GOT3 (cell line): ENCODE results near the gene SCNN1A.

Experiments used
- DNase-seq: peaks from one replicate; lab custom pipeline; 2025; ENCODE audit warnings: mixed read lengths; lab: John Stamatoyannopoulos, UW

The SCNN1A gene

DNA sequence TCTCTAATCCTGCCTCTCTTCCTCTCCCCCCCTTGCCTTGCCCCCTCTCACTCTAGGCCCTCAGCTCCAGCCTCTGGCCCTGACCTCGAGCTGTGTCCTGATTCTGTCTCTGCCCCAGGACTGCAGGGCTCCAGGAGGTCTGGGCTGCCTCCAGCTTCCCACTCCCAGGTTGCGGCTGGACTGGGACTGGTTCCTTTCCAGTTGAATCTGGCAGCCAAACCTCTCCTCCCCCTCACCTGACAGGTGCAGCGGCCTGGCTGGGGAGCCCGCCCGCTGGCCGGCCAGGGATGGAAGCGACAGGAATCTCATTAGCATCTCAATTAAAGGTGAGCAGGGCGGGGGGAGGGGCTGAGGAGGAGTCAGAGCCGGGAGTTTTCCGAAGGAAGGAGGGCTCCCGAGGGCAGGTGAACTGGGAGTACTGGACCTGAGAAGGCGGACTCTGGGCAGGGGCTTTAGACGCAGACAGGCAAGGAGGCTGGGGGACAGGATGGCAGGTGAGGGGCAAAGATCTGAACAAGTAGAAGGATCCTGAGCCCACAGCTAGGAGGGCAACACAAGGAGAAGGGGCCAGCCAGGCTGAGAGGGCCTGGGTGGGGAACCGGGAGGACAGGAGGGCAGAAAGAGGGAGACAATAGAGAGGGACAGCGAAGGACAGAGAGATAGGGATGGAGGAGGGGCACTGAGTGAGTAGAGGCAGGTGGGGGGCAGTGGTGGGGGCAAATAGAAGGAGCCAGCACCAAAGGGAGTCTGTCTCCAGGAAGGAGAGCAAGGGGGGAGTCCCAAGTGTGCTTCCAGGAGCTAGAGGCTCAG lies at the start of gene SCNN1A:
Gene SCNN1A (minus strand): TSS at position 295 of the 810 bp plus-strand sequence. CDS start 780 bp downstream, outside the sequence.
- DNase-seq: no peak

GRCh38 chr12:6424866-6425265 lies 49.5 kb upstream of the SCNN1A start:
- no peak for DNase-seq

GRCh38 chr12:6424008-6424347 lies 48.6 kb upstream of the SCNN1A start:
- DNase-seq: no peak

DNA sequence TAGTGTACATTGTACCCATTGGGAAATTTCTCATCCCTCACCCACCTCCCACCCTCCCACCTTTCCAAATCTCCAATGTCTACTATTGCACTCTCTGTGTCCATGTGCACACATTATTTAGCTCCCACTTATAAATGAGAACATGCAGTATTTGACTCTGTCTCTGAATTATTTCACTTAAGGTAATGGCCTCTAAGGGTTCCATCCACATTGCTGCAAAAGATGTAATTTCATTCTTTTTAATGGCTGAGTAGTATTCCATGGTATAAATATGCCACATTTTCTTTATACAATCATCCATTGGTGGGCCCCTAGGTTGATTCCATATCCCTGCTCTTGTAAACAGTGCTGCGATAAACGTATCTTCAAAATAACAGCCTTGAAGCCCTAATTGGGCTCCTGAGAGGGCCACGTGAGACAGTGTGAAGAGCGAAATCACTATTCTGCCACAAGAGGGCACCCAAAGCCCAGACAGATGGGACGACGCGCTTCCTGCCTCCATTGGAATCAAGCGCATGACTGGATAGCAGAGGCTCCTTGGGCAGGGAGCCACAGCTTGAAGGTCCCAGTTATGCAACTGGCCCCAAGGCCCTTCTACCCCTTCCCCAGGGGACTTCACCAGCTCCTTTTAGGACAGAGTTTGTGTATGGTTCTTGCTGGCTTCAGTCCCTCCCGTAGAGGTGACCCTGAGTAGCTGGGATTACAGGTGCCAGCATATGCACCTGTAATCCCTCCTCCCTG lies 48.1 kb upstream of the SCNN1A start:
- peak; percentile 25 for DNase-seq

GRCh38 chr12:6420364-6420763 lies 45.0 kb upstream of the SCNN1A start:
- DNase-seq: no peak

DNA sequence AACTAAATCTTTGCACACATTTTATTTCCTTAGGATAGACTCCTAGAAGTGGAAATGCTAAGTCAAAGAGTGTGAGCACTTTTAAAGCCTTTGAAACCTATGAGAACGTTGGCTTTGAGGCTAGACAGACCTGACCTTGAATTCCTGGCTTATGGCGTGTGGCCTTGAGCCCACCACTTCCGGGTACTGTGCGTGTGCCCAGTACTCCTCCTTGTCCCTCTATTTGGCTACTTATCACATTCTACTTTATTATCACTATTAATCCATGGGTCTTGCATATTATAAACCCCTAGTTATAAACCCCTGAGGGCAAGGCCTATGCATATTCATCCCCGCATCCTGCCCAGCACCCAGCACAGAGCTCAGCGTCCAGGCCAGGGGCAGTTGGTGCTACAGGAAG lies 43.4 kb upstream of the SCNN1A start:
- no peak for DNase-seq

DNA sequence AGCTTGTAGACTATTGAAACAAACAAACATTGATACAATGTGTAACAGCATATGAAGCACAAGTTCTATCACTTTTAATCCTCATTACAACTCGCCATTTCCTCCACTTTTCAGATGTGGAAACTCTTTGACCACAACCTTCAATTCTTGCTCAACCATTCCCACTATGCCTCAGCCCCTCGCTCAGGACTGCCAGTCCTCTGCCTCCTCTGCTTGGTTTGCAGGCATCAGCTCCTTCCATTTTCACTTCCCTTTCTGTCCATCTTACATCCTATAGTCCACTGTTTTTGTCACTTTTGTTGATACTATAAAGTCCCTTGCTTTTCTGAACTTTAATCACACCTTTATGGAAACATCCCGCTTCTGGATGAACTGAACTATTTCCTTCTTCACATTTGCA lies 41.2 kb upstream of the SCNN1A start:
- no peak for DNase-seq

GRCh38 chr12:6407236-6407954 lies 32.0 kb upstream of the SCNN1A start:
- no peak for DNase-seq

- no peak for DNase-seq
Observed at GRCh38 chr12:6405963-6406362, 30.6 kb upstream of the SCNN1A start.

GRCh38 chr12:6404390-6404789 lies 29.0 kb upstream of the SCNN1A start:
- DNase-seq: no peak

- no peak for DNase-seq
Observed at GRCh38 chr12:6399884-6400644, 24.7 kb upstream of the SCNN1A start.

- DNase-seq: no peak
Observed at GRCh38 chr12:6396031-6396430, 20.7 kb upstream of the SCNN1A start.

DNA sequence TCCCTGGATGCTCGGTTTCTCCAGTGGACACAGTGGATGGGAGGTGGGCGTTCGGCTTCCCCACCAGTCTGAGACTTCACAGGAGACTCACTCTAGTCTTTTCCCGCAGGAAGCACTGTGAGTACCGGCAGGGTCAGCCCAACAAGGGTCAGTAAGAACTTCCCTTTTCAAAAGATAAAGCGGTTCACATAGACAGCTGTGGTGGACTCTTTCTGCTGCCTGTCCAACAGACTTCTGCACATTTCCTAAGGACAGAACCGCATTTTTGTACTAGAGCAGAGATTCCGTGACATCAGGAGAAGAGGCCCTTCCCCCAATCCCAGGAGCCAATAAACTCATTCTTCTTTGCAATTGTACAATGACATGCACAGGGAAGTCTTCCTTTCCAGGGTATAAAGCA lies 19.0 kb upstream of the SCNN1A start:
- no peak for DNase-seq

DNA sequence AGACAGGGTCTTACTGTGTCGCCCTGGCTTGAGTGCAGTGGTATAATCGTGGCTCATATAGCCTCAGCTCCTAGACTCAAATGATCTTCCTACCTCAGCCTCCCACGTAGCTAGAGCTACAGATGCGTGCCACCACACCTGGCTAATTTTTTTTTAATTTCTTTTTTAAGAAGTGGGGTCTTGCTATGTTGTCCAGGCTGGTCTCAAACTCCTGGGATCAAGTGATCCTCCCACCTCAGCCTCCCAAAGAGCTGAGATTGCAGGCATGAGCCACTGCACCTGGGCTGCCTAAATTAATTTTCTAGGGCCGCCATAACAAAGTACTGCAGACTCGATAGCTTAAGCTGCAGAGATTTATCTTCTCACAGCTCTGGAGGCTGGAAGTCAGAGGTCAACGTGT lies 17.7 kb upstream of the SCNN1A start:
- no peak for DNase-seq

GRCh38 chr12:6392504-6392903 lies 17.1 kb upstream of the SCNN1A start:
- DNase-seq: no peak

DNA sequence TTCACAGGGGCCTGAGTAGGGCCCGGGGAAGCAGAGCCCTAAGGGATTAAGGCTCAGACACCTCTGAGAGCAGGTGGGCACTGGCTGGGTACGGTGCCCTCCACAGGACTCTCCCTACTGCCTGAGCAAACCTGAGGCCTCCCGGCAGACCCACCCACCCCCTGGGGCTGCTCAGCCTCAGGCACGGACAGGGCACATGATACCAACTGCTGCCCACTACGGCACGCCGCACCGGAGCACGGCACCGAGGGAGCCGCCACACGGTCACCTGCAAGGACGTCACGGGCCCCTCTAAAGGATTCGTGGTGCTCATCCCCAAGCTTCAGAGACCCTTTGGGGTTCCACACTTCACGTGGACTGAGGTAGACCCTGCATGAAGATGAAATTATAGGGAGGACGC lies 15.7 kb upstream of the SCNN1A start:
- DNase-seq: no peak

GRCh38 chr12:6390084-6390799 lies 14.9 kb upstream of the SCNN1A start:
- DNase-seq: no peak

DNA sequence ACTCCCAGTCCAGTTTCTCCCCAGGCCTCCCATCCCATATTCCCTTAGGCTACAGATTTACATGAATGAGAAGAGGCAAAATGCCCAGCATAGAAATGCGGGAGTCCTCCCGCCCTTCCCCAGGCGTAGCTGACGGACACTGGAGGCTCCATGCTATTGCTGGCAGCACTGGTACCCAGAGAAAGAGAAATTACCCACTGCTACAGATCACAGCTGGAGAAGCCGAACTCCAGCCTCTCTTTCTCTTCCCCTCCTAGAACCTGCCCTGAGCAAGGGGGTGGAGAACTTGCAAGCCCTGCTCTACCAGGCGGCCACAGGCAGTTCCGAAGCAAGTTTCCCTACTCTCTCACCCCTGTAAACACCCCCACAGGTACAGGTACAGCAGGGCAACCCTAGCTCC lies 12.2 kb upstream of the SCNN1A start:
- no peak for DNase-seq

- DNase-seq: no peak
Observed at GRCh38 chr12:6386491-6386890, 11.1 kb upstream of the SCNN1A start.

DNA sequence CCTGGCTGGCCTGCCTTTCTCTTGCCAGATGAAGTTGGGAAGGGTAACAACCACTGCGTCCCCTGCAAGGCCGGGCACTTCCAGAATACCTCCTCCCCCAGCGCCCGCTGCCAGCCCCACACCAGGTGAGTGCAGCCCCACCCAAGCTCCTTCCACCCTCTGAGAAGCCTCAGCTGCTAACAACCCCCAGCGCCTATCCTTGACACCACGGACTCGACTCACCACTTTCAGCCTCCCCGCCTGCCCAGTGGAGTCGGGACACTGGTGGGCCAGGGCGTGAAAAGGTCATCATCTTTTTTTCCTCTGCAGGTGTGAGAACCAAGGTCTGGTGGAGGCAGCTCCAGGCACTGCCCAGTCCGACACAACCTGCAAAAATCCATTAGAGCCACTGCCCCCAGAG lies 10.7 kb upstream of the SCNN1A start:
- no peak for DNase-seq
